H9 (cell line): ENCODE measurements around the gene ASIC1. TPM values are rescaled to one million over a fixed set of nuclear protein-coding genes. Genes with fewer than 3 reads are reported as not detected.

Source experiments
- DNase-seq: peaks from one replicate; pipeline ENCODE4 v3.0.0-alpha.2; 2017
- H2AFZ ChIP-seq: one replicate; pipeline ENCODE4 v1.6.1; 2013; ENCODE audit warnings: mild to moderate bottlenecking, low read length, control low read depth, moderate library complexity
- H2AK5ac ChIP-seq: 2 replicates; pipeline ENCODE4 v1.6.1; 2013; ENCODE audit warnings: low read length, control low read depth, mixed read lengths; ENCODE audit not compliant: insufficient read length
- H2BK120ac ChIP-seq: one replicate; pipeline ENCODE4 v1.6.1; 2013; ENCODE audit warnings: low read depth, mild to moderate bottlenecking, low read length, control low read depth, inconsistent platforms; ENCODE audit not compliant: poor library complexity, severe bottlenecking
- H2BK12ac ChIP-seq: 2 replicates; pipeline ENCODE4 v1.6.1; 2013; ENCODE audit warnings: low read length, control low read depth, mixed read lengths, low read depth; ENCODE audit not compliant: insufficient read length
- H2BK15ac ChIP-seq: 2 replicates; pipeline ENCODE4 v1.6.1; 2013; ENCODE audit warnings: low read depth, low read length, control low read depth
- H2BK20ac ChIP-seq: one replicate; pipeline ENCODE4 v1.6.1; 2013; ENCODE audit warnings: low read depth, mild to moderate bottlenecking, low read length, control low read depth, inconsistent platforms; ENCODE audit not compliant: poor library complexity, severe bottlenecking
- H2BK5ac ChIP-seq: 2 replicates; pipeline ENCODE4 v1.6.1; 2013; ENCODE audit warnings: low read length, control low read depth, mixed read lengths; ENCODE audit not compliant: insufficient read length
- H3K14ac ChIP-seq: 2 replicates; pipeline ENCODE4 v1.6.1; 2013; ENCODE audit warnings: low read length, control low read depth; ENCODE audit not compliant: insufficient read depth
- H3K18ac ChIP-seq: 2 replicates; pipeline ENCODE4 v1.6.1; 2013; ENCODE audit warnings: low read depth, mild to moderate bottlenecking, mixed read lengths, low read length, control low read depth; ENCODE audit not compliant: insufficient read length
- H3K23ac ChIP-seq: 2 replicates; pipeline ENCODE4 v1.6.1; 2013; ENCODE audit warnings: low read length, control low read depth, mixed read lengths, low read depth; ENCODE audit not compliant: insufficient read length
- H3K23me2 ChIP-seq: 2 replicates; pipeline ENCODE4 v1.6.1; 2013; ENCODE audit warnings: low read depth, mild to moderate bottlenecking, mixed read lengths, low read length, control low read depth; ENCODE audit not compliant: insufficient read length, poor library complexity, severe bottlenecking
- H3K27ac ChIP-seq: 2 replicates; pipeline ENCODE4 v1.5.1; 2013; ENCODE audit warnings: low read length, control low read depth, mixed read lengths, low read depth; ENCODE audit not compliant: insufficient read length
- H3K27me3 ChIP-seq: 2 replicates; pipeline ENCODE4 v1.6.1; 2013; ENCODE audit warnings: low read length, control low read depth, inconsistent platforms; ENCODE audit not compliant: insufficient read depth
- H3K4ac ChIP-seq: 2 replicates; pipeline ENCODE4 v1.6.1; 2013; ENCODE audit warnings: low read depth, mild to moderate bottlenecking, control low read depth, inconsistent platforms, low read length, moderate library complexity
- H3K4me1 ChIP-seq: 2 replicates; pipeline ENCODE4 v1.6.1; 2013; ENCODE audit warnings: low read length, control low read depth, inconsistent platforms; ENCODE audit not compliant: insufficient read depth
- H3K4me2 ChIP-seq: 2 replicates; pipeline ENCODE4 v1.6.1; 2013; ENCODE audit warnings: low read length, control low read depth, mixed read lengths; ENCODE audit not compliant: insufficient read length, insufficient read depth
- H3K56ac ChIP-seq: 2 replicates; pipeline ENCODE4 v1.6.1; 2013; ENCODE audit warnings: low read depth, mild to moderate bottlenecking, mixed read lengths, low read length, control low read depth; ENCODE audit not compliant: insufficient read length
- H3K79me1 ChIP-seq: 2 replicates; pipeline ENCODE4 v1.6.1; 2013; ENCODE audit warnings: low read depth, mild to moderate bottlenecking, moderate library complexity, low read length, control low read depth, inconsistent platforms; ENCODE audit not compliant: insufficient read depth, poor library complexity, severe bottlenecking
- H3K79me2 ChIP-seq: 2 replicates; pipeline ENCODE4 v1.6.1; 2013; ENCODE audit warnings: low read length, control low read depth, inconsistent platforms; ENCODE audit not compliant: insufficient read depth
- H3K9ac ChIP-seq: 2 replicates; pipeline ENCODE4 v1.6.1; 2013; ENCODE audit warnings: low read length, control low read depth, mixed read lengths; ENCODE audit not compliant: insufficient read length; ENCODE audit errors: extremely low read depth
- H3K9me3 ChIP-seq: one replicate; pipeline ENCODE4 v1.6.1; 2013; ENCODE audit warnings: low read depth, low read length, inconsistent platforms; ENCODE audit not compliant: control insufficient read depth
- H3T11ph ChIP-seq: one replicate; pipeline ENCODE4 v1.6.1; 2013; ENCODE audit warnings: mild to moderate bottlenecking, low read length, control low read depth, inconsistent platforms
- H4K20me1 ChIP-seq: one replicate; pipeline ENCODE4 v1.6.1; 2013; ENCODE audit not compliant: control insufficient read depth, insufficient read length, insufficient read depth
- H4K5ac ChIP-seq: 2 replicates; pipeline ENCODE4 v1.6.1; 2013; ENCODE audit warnings: low read depth, mild to moderate bottlenecking, mixed read lengths, low read length, control low read depth; ENCODE audit not compliant: insufficient read length
- H4K8ac ChIP-seq: replicated peaks from 2 replicates; pipeline ENCODE4 v1.6.1; 2013; ENCODE audit warnings: low read length, control low read depth, mixed read lengths, low read depth; ENCODE audit not compliant: insufficient read length
- H4K91ac ChIP-seq: 2 replicates; pipeline ENCODE4 v1.6.1; 2013; ENCODE audit warnings: low read depth, mild to moderate bottlenecking, moderate library complexity, mixed read lengths, low read length, control low read depth; ENCODE audit not compliant: insufficient read length
- H3K27ac Mint-ChIP-seq, 3 experiments: 2 replicates in 2 of 3; 3 replicates in 1 of 3; pipeline ENCODE4 v1.8.0; 2020 to 2021; ENCODE audit warnings: mixed read lengths in 3 of 3, mild to moderate bottlenecking in 1 of 3, moderate library complexity in 1 of 3
- H3K27me3 Mint-ChIP-seq: 2 replicates; pipeline ENCODE4 v1.8.0; 2021; ENCODE audit warnings: low read depth, mild to moderate bottlenecking, moderate library complexity, mixed read lengths
- H3K36me3 Mint-ChIP-seq, 3 experiments: 2 replicates in 2 of 3; 3 replicates in 1 of 3; pipeline ENCODE4 v1.8.0; 2020 to 2021; ENCODE audit warnings: low read depth in 3 of 3, mixed read lengths in 3 of 3; ENCODE audit not compliant: insufficient read depth in 1 of 3
- H3K4me1 Mint-ChIP-seq, 2 experiments: 2 replicates each; pipeline ENCODE4 v1.8.0; 2020; ENCODE audit warnings: mixed read lengths in 2 of 2
- H3K4me3 Mint-ChIP-seq, 2 experiments: 2 replicates in 1 of 2; 3 replicates in 1 of 2; pipeline ENCODE4 v1.8.0; 2020 to 2021; ENCODE audit warnings: mild to moderate bottlenecking in 2 of 2, mixed read lengths in 2 of 2, moderate library complexity in 1 of 2
- H3K9me3 Mint-ChIP-seq, 2 experiments: 2 replicates in 1 of 2; 3 replicates in 1 of 2; pipeline ENCODE4 v1.8.0; 2020; ENCODE audit warnings: mild to moderate bottlenecking in 2 of 2, mixed read lengths in 2 of 2, moderate library complexity in 1 of 2
- WGBS: extraction: QIAGEN DNeasy Blood & Tissue Kit; methylation state at CpG from one replicate; pipeline ENCODE4 v1.1.7; 2013; ENCODE audit warnings: missing lambda C conversion rate, low lambda C conversion rate, mixed read lengths; ENCODE audit not compliant: insufficient read length; ENCODE audit errors: extremely low coverage; 5-methylcytosine and 5-hydroxymethylcytosine counted together
- total RNA-seq: library from RNA; stranded (reverse); gene quantifications from 2 replicates; pipeline ENCODE4 v1.2.1, GENCODE V29; 2021
- TF ChIP-seq, protein P1 (sequence below): fragments of 200-600 bp; sonication (generic); conservative IDR thresholded peaks from 3 replicates; pipeline ENCODE4 v1.8.0; 2021; ENCODE audit warnings: antibody characterized with exemption, mild to moderate bottlenecking

The ASIC1 gene
- total RNA-seq, 1 experiment from 2014 or later = 3.9 TPM

DNA sequence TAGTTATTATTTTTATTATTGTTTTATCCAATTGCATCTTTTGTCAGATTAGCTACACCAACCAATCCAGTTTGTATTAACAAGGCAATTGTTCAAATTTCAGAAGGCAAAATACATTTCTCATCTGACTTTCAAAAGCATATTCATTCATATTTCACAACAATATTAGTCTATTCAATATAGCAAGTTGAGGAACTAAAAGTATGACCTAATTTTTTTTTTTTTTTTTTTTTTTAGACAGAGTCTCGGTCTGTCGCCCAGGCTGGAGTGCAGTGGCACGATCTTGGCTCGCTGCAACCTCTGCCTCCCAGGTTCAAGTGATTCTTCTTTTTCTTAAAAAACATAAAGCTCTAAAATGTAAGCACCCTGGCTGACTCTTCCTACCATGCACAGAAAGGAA lies 71.9 kb downstream of the ASIC1 start:
- H3K18ac ChIP-seq = no peak overlapping the region
- H2BK12ac ChIP-seq = no peak overlapping the region
- H3K23me2 ChIP-seq = no peaks in the 10 kb centered on the region
- TF ChIP-seq, protein P1, sequence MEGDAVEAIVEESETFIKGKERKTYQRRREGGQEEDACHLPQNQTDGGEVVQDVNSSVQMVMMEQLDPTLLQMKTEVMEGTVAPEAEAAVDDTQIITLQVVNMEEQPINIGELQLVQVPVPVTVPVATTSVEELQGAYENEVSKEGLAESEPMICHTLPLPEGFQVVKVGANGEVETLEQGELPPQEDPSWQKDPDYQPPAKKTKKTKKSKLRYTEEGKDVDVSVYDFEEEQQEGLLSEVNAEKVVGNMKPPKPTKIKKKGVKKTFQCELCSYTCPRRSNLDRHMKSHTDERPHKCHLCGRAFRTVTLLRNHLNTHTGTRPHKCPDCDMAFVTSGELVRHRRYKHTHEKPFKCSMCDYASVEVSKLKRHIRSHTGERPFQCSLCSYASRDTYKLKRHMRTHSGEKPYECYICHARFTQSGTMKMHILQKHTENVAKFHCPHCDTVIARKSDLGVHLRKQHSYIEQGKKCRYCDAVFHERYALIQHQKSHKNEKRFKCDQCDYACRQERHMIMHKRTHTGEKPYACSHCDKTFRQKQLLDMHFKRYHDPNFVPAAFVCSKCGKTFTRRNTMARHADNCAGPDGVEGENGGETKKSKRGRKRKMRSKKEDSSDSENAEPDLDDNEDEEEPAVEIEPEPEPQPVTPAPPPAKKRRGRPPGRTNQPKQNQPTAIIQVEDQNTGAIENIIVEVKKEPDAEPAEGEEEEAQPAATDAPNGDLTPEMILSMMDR = no peak
- H3K27me3 Mint-ChIP-seq = no peaks in the 10 kb centered on the region
- H3K4me2 ChIP-seq = no peak overlapping the region
- H3T11ph ChIP-seq = no peak overlapping the region
- no peak overlapping the region for H2AK5ac ChIP-seq
- H4K20me1 ChIP-seq = no peaks in the 10 kb centered on the region
- no peak overlapping the region for H4K8ac ChIP-seq
- no peak overlapping the region for H3K9ac ChIP-seq
- H2BK5ac ChIP-seq = no peak overlapping the region
- H3K36me3 Mint-ChIP-seq = peaks cover 13 to 60% (median 30%) of the 10 kb centered on the region in 3 experiments; a peak in 6 of 7 replicates
- H3K23ac ChIP-seq = no peak overlapping the region
- no peak overlapping the region for H3K4ac ChIP-seq
- no peak overlapping the region for H2BK120ac ChIP-seq
- H4K91ac ChIP-seq = no peak overlapping the region
- no CpG with 5 or more reads among the region's 4 CpGs for WGBS
- H3K14ac ChIP-seq = no peak overlapping the region
- DNase-seq = no peak
- no peak overlapping the region for H3K27ac Mint-ChIP-seq
- no peak overlapping the region for H4K5ac ChIP-seq
- no peaks in the 10 kb centered on the region for H3K27me3 ChIP-seq
- no peaks in the 10 kb centered on the region for H3K79me2 ChIP-seq
- no peak overlapping the region for H3K27ac ChIP-seq
- H3K4me3 Mint-ChIP-seq = no peak overlapping the region
- no peak overlapping the region for H2AFZ ChIP-seq
- H2BK15ac ChIP-seq = no peak overlapping the region
- H3K9me3 Mint-ChIP-seq = no peaks in the 10 kb centered on the region
- no peaks in the 10 kb centered on the region for H3K4me1 ChIP-seq
- H3K56ac ChIP-seq = no peak overlapping the region
- no peaks in the 10 kb centered on the region for H3K79me1 ChIP-seq
- H2BK20ac ChIP-seq = no peak overlapping the region
- no peaks in the 10 kb centered on the region for H3K9me3 ChIP-seq
- H3K4me1 Mint-ChIP-seq = no peaks in the 10 kb centered on the region
